NCI-H526 treated with DMSO at 0.1 percent for 48 hours (cell line): ENCODE results near the gene SMAP1.

Experiments used
- DNase-seq: peaks from one replicate; lab custom pipeline; 2025; lab: John Stamatoyannopoulos, UW

The SMAP1 gene

DNA sequence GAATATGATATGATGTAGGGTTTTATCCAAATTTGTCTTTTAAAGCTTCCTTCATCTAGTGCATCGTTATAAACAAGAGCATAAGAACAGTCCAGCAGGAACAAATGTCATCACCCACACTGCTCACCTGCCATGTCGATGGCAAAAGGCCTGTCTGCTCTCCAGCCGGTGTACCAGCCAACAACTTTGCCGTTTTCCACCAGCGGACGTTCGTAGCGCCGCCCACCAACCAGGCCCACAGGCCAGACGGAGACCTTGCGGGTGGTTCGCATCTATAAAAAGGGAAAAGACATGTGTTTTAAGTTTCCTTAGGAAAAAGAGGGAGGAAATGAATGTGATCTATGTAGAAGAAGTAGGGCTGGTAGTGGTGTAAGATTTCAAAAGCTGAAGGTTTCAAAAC lies 226.3 kb downstream of the SMAP1 start:
- DNase-seq, result no peak

DNA sequence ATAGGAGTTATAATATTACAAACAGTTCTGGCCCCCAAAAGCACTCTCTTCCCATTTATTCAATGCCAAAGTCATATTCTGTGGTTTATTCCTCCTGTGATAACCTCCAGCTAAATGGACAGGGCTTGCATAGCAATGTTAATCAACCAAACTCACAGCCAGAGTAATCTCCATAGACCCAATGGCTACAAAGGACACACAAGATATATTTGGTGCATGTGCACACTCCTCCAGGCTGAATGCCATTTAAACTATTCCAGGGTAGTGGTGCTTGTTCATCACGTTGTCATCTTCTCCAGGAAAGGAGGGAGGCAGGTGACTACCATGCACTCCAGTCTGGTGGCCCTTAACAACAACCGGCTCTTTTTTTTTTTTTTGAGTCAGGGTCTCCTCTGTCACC lies 232.4 kb downstream of the SMAP1 start:
- DNase-seq, result no peak

DNA sequence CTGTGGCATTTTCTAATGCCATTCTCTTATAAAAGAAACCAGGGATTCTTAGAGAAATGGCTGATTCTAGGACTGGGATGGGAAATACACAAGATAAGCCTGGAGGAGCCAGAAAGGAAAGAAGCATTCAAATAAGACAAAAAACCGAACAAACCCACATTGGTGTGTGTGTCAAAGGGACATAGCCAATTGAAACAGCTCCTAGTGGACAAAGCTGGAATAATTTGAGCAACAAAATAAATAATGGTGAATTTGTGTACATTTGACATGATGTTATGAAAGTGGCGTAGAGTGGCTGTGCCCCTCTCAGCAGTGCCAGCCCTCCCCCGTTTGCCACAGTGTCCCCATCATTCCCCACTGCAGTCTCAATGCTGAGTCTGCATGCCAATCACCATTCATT lies 233.6 kb downstream of the SMAP1 start:
- DNase-seq, result no peak

DNA sequence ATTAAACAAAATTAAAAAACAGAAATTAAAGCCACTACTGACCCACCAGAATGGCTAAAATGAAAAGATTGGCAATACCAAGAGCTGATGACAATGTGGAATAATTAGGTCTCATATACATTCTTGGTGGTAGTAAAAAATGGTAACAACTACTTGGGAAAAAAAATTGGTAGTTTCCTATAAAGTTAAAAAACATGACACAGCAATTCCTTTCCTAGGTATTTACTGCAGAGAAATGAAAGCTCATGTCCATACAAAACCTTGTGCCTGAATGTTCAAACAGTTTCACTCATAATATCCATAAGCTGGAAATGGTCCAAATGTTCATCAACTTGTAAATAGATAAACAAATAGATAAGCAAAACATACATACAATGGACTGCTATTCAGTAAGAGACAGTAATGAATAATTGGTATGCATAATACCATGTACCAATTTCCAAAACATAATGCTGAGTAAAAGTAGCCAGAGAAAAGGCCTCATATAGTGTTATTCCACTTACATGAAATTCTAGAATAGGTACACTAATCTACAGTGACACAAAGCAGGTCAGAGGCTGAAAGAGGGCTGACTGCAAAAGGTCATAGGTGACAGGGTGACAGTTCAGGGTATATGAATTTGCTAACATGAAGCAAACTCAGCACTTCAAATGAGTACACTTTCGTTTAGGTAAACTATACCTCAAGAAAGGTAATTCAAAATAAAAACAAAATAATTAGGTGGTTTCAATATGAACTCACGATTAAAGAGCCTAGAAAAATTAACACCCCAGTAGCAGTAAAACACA lies 236.2 kb downstream of the SMAP1 start:
- no peak for DNase-seq

DNA sequence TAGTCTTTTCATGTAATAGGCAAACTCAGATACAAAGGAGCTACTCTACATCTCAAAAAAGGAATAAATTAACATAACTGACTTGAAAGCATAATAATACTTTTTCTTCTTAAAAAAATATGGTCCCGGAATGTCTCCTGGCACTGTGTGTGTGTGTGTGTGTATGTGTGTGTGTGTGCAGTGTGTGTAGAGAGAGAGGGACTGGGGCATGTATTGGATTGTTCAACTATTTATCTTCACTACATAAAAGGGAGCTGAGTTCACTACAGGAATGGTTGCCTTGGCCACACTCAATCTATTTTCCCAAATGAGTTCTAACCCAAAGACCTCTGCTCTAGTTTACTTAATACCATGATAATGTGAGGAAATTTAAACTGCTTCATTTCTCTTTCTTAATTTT lies 238.1 kb downstream of the SMAP1 start:
- DNase-seq, result no peak
